RWPE2 (cell line): ENCODE results near the gene PHF1.
A peak's percentile ranks its signal among the peaks of the same experiment; 100 is the strongest.

Source experiments
- ATAC-seq: fragments of 200-7000 bp; cut with Tn5 transposase; 3 replicates; pipeline ENCODE4 v1.9.1; 2021; ENCODE audit warnings: low read depth
- DNase-seq: peaks from one replicate; pipeline ENCODE4 v3.0.0-alpha.2; 2020; ENCODE audit warnings: low spot score
- H3K27ac ChIP-seq: fragments of 450-650 bp; 2 replicates; pipeline ENCODE4 v1.5.1; 2017; ENCODE audit warnings: mild to moderate bottlenecking; ENCODE audit not compliant: poor library complexity, severe bottlenecking
- H3K27me3 ChIP-seq: fragments of 250-450 bp; sonication (Bioruptor Pico); 2 replicates; pipeline ENCODE4 v1.5.1; 2021; ENCODE audit warnings: mild to moderate bottlenecking, moderate library complexity; ENCODE audit not compliant: insufficient read depth, poor library complexity, severe bottlenecking
- H3K36me3 ChIP-seq: fragments of 250-450 bp; sonication (Bioruptor Pico); 2 replicates; pipeline ENCODE4 v1.5.1; 2020; ENCODE audit warnings: low read depth, mild to moderate bottlenecking, moderate library complexity
- H3K4me1 ChIP-seq: fragments of 250-450 bp; sonication (Bioruptor Pico); 2 replicates; pipeline ENCODE4 v1.5.1; 2021; ENCODE audit warnings: mild to moderate bottlenecking, moderate library complexity; ENCODE audit not compliant: insufficient read depth, poor library complexity, severe bottlenecking
- H3K4me3 ChIP-seq: fragments of 250-450 bp; sonication (Bioruptor Pico); 2 replicates; pipeline ENCODE4 v1.5.1; 2021; ENCODE audit warnings: mild to moderate bottlenecking, moderate library complexity; ENCODE audit not compliant: severe bottlenecking
- H3K9me3 ChIP-seq: fragments of 250-450 bp; sonication (Bioruptor Pico); 2 replicates; pipeline ENCODE4 v1.5.1; 2021; ENCODE audit warnings: mild to moderate bottlenecking, moderate library complexity; ENCODE audit not compliant: severe bottlenecking
- TF ChIP-seq, protein P1 (sequence below): fragments of 450-650 bp; IDR thresholded peaks from one replicate; pipeline ENCODE4 v1.5.1; 2017; ENCODE audit warnings: mild to moderate bottlenecking, moderate library complexity; ENCODE audit not compliant: poor library complexity, severe bottlenecking

PHF1 gene

DNA sequence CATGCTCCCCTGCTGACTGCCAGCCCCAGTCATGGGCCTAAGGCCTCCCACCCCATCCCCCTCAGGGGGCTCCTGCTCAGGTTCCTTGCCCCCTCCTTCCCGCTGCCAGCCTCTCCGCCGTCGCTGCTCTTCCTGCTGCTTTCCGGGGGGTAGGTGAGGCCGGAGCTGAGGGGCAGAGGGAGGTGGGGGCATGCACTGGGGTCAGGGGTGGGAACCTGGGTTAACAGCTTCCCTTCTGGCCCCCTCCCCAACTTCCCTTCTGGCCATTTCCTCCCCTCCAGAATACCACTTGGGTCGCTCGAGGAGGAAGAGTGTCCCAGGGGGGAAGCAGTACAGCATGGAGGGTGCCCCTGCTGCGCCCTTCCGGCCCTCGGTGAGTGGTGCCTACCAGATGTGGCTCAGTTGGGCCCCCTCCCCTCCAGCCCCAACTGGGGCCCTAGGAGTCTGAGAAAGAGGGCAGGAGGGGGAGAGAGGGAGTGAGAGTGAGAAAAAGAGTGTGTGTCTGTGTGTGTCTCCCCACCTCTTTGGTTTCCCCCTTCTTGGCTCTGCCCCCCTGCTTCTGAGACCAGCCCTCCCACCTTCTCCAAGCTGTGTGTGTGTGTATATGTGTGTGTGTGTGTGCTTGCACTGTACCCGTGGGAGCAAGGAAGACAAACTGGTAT is 21.2 kb downstream of the PHF1 start:
- peaks cover 30% of the 10 kb centered on the region for H3K4me1 ChIP-seq
- no peak overlapping the region for H3K4me3 ChIP-seq
- H3K27ac ChIP-seq = no peak overlapping the region
- peaks cover 18% of the 10 kb centered on the region for H3K36me3 ChIP-seq
- TF ChIP-seq, protein P1, sequence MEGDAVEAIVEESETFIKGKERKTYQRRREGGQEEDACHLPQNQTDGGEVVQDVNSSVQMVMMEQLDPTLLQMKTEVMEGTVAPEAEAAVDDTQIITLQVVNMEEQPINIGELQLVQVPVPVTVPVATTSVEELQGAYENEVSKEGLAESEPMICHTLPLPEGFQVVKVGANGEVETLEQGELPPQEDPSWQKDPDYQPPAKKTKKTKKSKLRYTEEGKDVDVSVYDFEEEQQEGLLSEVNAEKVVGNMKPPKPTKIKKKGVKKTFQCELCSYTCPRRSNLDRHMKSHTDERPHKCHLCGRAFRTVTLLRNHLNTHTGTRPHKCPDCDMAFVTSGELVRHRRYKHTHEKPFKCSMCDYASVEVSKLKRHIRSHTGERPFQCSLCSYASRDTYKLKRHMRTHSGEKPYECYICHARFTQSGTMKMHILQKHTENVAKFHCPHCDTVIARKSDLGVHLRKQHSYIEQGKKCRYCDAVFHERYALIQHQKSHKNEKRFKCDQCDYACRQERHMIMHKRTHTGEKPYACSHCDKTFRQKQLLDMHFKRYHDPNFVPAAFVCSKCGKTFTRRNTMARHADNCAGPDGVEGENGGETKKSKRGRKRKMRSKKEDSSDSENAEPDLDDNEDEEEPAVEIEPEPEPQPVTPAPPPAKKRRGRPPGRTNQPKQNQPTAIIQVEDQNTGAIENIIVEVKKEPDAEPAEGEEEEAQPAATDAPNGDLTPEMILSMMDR = no peak
- no peaks in the 10 kb centered on the region for H3K27me3 ChIP-seq
- H3K9me3 ChIP-seq = no peaks in the 10 kb centered on the region
- ATAC-seq (no peak), DNase-seq (no peak)

DNA sequence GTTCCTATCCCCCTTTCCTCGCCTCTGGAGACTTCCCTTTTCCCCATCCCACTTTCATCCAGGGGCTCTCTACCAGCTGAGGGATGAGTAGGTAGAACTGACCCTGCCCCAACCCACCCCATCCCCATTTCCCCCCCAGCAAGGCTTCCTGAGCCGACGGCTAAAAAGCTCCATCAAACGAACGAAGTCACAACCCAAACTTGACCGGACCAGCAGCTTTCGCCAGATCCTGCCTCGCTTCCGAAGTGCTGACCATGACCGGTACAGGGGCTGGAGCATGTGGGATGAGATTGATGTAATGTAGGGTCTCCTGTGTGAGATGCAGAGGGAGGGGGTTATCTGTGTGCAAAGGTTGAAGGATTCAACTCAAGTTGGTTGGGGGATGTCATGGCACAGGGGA is 21.7 kb downstream of the PHF1 start:
- no peak for ATAC-seq
- H3K27ac ChIP-seq = no peak overlapping the region

DNA sequence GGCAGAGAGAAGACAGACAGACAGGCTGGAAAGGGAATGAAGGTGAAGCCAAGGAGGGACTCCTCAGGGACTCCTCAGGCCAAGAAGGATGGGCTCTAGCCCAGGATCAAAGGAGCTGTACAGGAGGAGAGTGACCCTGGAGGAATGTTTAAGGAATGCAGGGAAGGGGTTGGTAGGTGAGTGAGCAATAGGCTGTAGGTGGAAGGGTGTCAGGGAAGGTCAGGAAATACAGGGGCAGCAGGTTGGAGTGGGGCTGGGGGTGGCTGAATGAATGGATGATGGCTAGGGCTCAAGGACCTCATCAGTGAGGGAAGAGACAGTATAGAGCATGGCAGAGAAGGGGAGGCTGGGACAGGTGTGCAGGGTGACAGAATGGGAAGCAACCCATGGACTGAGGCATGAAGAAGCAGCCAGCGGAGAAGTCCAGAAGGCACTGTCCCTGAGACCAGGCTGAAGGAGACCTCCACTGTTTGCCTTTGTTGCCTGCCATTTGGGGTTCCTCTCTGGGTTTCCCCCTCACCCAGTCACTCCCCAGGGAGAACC is 22.3 kb downstream of the PHF1 start:
- no peaks in the 10 kb centered on the region for H3K27me3 ChIP-seq
- no peak overlapping the region for H3K27ac ChIP-seq
- DNase-seq = no peak
- H3K4me3 ChIP-seq = no peak overlapping the region
- ATAC-seq = 0 out of 3 replicates have a peak, but pooled peaks have one; percentile 6
- TF ChIP-seq, protein P1 = no peak
- H3K9me3 ChIP-seq = no peaks in the 10 kb centered on the region
- peaks cover 30% of the 10 kb centered on the region for H3K4me1 ChIP-seq
- peaks cover 25% of the 10 kb centered on the region for H3K36me3 ChIP-seq

More for the DNA sequence above, 21.7 kb downstream of the PHF1 start:
- no peak overlapping the region for H3K4me3 ChIP-seq
- H3K9me3 ChIP-seq = no peaks in the 10 kb centered on the region
- peaks cover 23% of the 10 kb centered on the region for H3K36me3 ChIP-seq
- peaks cover 30% of the 10 kb centered on the region for H3K4me1 ChIP-seq
- H3K27me3 ChIP-seq = no peaks in the 10 kb centered on the region
- no peak for DNase-seq
- TF ChIP-seq, protein P1 = no peak

DNA sequence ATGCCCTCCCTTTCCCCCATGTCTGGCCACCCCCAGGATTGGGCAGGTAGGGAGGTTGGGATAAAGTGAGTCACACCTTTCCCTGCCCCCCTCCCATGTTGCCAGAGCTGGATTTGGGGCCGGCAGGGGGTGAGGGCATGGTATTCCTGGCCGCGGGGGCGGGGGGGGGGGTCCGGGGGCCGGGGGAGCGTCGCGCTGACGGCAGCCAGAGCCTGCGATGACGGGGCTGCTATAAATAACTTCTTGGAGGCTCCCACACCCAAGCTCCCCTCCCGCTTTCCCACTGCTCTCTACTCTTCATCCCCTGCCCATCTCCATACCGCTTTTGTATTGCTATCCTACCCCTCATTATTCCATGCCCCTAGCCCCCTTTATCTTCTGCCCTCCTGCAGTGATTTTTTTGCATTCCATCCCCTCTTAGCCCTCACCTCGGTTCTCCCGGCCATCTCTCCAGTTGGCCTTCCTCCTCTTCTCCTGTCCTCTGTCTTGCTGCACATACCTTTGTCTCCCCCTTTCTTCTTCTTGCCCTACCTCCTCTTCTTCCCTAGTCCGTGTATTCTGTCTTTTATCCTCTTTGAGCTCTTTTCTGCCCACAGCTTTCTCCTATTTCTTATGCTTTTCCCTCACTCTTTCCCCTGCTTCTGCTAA is 22.9 kb downstream of the PHF1 start:
- no peak overlapping the region for H3K4me3 ChIP-seq
- DNase-seq (no peak), ATAC-seq (no peak)
- H3K9me3 ChIP-seq = no peaks in the 10 kb centered on the region
- TF ChIP-seq, protein P1 = no peak
- no peaks in the 10 kb centered on the region for H3K27me3 ChIP-seq
- H3K4me1 ChIP-seq = peaks cover 25% of the 10 kb centered on the region
- H3K27ac ChIP-seq = no peak overlapping the region
- H3K36me3 ChIP-seq = peaks cover 29% of the 10 kb centered on the region

DNA sequence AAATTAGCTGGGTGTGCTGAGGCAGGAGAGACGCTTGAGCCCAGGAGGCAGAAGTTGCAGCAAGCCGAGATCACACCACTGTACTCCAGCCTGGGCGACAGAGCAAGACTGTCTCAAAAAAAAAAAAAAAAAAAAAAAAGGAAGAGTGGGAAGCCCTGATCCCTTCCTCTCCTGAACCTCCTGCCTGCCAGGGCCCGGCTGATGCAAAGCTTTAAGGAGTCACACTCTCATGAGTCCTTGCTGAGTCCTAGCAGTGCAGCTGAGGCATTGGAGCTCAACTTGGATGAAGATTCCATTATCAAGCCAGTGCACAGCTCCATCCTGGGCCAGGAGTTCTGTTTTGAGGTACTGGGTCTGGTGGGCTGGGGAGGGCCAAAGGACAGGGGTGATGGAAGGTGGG is 24.1 kb downstream of the PHF1 start:
- ATAC-seq (no peak), DNase-seq (no peak)
- H3K36me3 ChIP-seq = peaks cover 31% of the 10 kb centered on the region
- no peaks in the 10 kb centered on the region for H3K27me3 ChIP-seq
- no peak overlapping the region for H3K4me3 ChIP-seq
- TF ChIP-seq, protein P1 = no peak
- H3K27ac ChIP-seq = no peak overlapping the region
- no peaks in the 10 kb centered on the region for H3K9me3 ChIP-seq
- H3K4me1 ChIP-seq = peaks cover 13% of the 10 kb centered on the region
